ENCODE results near the gene PSMD11. TPM values are rescaled to one million over a fixed set of nuclear protein-coding genes. Genes with fewer than 3 reads are reported as not detected.

The PSMD11 gene
- total RNA-seq, 4 donors from 2014 or later, result 44.2 to 77.0 (median 54.2) TPM

DNA sequence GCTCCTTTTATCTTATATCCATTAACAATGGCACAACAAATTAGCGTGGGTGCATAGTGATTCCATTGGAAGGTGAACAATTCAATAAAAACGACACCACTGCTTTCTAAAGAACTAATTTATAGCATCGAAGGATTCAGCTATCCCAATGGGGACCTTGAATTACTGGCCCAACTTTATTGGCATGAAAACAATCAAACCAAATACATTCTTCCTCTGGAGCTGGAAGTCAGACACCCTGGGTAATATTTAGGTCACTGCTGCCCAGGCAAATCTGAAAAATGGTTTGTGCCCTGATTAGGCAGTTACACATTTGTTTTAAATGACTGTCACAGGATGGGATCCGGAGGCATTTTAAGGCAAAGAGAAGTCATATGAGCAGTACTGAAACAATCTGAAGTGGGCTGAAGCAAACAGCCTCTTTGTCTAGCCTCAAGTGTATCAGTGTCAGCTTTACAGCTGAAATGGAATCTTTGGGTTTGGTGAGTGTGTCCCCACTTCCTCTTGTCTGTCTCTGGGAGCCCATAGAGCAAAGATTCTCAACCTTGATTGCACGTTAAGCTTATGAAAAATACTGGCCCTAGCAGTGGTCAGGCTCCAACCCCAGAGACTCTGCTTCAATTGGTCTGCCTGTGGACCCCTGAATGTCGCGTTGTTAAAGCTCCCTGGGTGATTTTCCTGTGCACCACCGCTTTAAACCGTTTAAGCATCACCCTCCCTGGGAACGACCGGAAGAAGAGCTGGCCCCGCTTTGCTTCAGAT, 72.8 kb downstream of the PSMD11 start:
- TF ChIP-seq, protein P1, sequence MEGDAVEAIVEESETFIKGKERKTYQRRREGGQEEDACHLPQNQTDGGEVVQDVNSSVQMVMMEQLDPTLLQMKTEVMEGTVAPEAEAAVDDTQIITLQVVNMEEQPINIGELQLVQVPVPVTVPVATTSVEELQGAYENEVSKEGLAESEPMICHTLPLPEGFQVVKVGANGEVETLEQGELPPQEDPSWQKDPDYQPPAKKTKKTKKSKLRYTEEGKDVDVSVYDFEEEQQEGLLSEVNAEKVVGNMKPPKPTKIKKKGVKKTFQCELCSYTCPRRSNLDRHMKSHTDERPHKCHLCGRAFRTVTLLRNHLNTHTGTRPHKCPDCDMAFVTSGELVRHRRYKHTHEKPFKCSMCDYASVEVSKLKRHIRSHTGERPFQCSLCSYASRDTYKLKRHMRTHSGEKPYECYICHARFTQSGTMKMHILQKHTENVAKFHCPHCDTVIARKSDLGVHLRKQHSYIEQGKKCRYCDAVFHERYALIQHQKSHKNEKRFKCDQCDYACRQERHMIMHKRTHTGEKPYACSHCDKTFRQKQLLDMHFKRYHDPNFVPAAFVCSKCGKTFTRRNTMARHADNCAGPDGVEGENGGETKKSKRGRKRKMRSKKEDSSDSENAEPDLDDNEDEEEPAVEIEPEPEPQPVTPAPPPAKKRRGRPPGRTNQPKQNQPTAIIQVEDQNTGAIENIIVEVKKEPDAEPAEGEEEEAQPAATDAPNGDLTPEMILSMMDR (IDR thresholded peaks at IDR 0.05), result no peak
- no peak for TF ChIP-seq POLR2A (IDR thresholded peaks at IDR 0.05)
- WGBS, 2 donors, result 75 to 83% methylated on average over 12 of the region's 12 CpGs
- no peak overlapping the region for H3K4me3 ChIP-seq (ENCODE audit: low read depth, poor library complexity, severe bottlenecking)
- no peak for DNase-seq (ENCODE audit: low spot score in 2 of 2)
- intact Hi-C loops (cut with DNase I; ENCODE audit: low total_unique reads), result no loop called here

DNA sequence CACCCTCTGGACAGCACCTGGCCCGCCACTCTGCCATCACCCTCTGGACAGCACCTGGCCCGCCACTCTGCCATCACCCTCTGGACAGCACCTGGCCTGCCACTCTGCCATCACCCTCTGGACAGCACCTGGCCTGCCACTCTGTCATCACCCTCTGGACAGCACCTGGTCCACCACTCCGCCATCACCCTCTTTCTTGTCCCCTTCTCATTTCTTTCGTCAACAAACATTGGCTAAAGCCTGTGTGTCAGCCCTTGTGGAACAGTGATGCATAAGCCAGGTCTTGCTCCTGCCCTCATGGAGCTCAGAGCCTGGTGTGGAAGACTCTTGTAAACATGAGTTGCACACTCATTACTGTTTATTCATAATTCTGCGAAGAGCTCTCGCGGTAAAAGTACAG, 73.7 kb downstream of the PSMD11 start:
- no peak overlapping the region for H3K4me3 ChIP-seq (ENCODE audit: low read depth, poor library complexity, severe bottlenecking)
- DNase-seq (ENCODE audit: low spot score in 2 of 2), result no peak
- intact Hi-C loops (cut with DNase I; ENCODE audit: low total_unique reads), result no loop called here
- WGBS, 2 donors, result 90 to 95% methylated on average over 7 of the region's 7 CpGs
- TF ChIP-seq POLR2A (IDR thresholded peaks at IDR 0.05), result no peak

DNA sequence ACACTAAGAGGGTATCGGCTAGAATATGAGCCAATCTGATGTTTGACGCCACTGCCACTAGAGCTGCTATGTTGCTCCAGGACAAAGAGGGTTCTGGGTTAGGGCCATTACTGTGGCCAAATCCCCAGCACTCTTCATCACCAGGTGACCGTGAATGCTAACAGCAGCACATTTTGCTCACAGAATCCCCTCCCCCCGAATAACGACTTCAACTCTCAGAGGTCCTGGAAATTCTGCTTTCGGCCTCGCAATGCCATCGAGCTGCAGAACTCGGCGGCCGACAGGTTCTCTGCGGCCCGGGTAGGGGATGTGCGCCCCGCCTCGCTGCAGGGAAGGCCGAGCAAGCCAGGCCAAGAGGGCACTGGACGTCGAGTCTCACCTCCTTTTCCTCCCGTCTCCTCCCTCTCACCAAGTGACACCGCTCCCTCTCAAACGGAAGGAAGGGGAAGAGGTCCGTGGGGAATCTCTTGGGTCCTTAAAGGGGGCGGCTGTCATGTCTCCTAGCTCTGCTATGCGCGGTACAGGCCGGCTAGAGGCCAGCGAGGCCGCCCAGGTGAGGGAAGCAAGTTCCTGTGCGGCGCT, 74.4 kb downstream of the PSMD11 start:
- no peak for DNase-seq (ENCODE audit: low spot score in 2 of 2)
- WGBS, 2 donors, result 45 to 50% methylated on average over 30 to 31 of the region's 31 CpGs
- no peak overlapping the region for H3K4me3 ChIP-seq (ENCODE audit: low read depth, poor library complexity, severe bottlenecking)
- intact Hi-C loops (cut with DNase I; ENCODE audit: low total_unique reads), result no loop called here
- no peak for TF ChIP-seq POLR2A (IDR thresholded peaks at IDR 0.05)
- TF ChIP-seq, protein P1 (IDR thresholded peaks at IDR 0.05), result no peak

DNA sequence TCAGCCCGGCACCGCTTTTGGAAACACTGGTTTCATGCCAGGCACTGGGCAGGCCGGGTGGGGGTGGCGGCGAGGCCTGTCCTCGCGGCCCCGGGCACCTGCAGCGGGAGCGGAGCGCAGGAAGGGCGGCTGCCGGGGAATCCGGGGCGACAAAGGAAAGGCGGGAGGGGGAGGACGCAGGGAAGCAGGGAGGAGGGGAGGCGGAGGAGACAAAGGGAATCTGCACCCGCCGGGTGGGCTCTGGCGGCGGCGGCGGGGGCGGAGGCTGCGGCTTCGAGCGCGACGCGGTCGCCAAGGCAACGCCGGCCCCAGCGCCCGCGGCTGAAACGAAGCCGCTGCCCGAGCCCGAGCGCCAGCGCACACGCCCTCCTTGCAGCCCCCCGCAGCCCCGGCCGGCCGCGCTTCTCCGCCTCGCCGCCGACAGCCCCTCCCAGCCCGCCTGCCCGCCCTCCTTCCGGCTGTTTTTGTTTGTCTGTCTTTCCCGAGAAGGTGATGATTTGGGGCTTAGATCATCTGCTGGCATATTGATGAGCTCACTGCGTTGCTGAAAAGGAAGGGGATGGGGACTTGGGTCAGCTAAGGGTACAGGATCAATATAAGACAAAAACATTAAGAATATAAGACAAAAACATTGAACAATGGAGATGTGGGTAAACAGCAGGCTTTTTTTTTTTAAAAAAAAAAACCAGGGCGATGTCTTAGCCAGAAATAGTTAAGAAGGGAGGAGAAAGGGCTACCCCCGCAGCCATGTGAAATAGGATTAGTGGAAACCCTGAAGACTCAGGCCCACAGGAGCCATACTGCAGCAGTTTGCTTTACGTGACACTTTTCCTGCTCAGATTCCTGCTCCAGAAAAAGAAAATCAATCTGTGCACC, 75.2 kb downstream of the PSMD11 start:
- H3K4me3 ChIP-seq (ENCODE audit: low read depth, poor library complexity, severe bottlenecking), result peak overlapping the region; percentile 5
- WGBS, 2 donors, result 1% methylated on average over 57 to 59 of the region's 61 CpGs
- DNase-seq (ENCODE audit: low spot score in 2 of 2), result peak in 1 of 2 donors; percentile 86
- intact Hi-C loops (cut with DNase I; ENCODE audit: low total_unique reads), result no loop called here
- TF ChIP-seq, protein P1 (IDR thresholded peaks at IDR 0.05), result no peak
- no peak for TF ChIP-seq POLR2A (IDR thresholded peaks at IDR 0.05)

- 46 to 48% methylated on average over 17 of the region's 17 CpGs for WGBS, 2 donors
- DNase-seq (ENCODE audit: low spot score in 2 of 2), result no peak
- intact Hi-C loops (cut with DNase I; ENCODE audit: low total_unique reads), result no loop called here
- H3K4me3 ChIP-seq (ENCODE audit: low read depth, poor library complexity, severe bottlenecking), result no peak overlapping the region
- TF ChIP-seq POLR2A (IDR thresholded peaks at IDR 0.05), result no peak
- TF ChIP-seq, protein P1 (IDR thresholded peaks at IDR 0.05), result no peak
These were observed 75.9 kb downstream of the PSMD11 start for GRCh38 chr17:32520104-32520701.

All from lower leg skin (tissue), 4 donors.